Right atrium auricular region (tissue), 2 donors: ENCODE measurements around the gene OAT. TPM values are rescaled to one million over a fixed set of nuclear protein-coding genes. Genes with fewer than 3 reads are reported as not detected.

ENCODE experiments used
- DNase-seq: peaks from one replicate; pipeline ENCODE4 v3.0.0-alpha.2; 2019; ENCODE audit warnings: low spot score
- H3K27ac ChIP-seq, 2 donors: fragments of 200-600 bp; sonication (generic); 1 replicate in 1 of 2; 2 replicates in 1 of 2; pipeline ENCODE4 v1.5.1; 2016 to 2019
- H3K27me3 ChIP-seq, 2 donors: fragments of 200-600 bp; sonication (generic); one replicate each; pipeline versions ENCODE4 v1.5.1 to v1.6.0; 2017 to 2019
- H3K36me3 ChIP-seq: fragments of 200-600 bp; sonication (generic); one replicate; pipeline ENCODE4 v1.5.1; 2016
- H3K4me1 ChIP-seq, 2 donors: fragments of 200-600 bp; sonication (generic); one replicate each; pipeline versions ENCODE4 v1.5.1 to v1.6.0; 2017 to 2019
- H3K4me3 ChIP-seq, 2 donors: fragments of 200-600 bp; sonication (generic); 1 replicate in 1 of 2; 2 replicates in 1 of 2; pipeline ENCODE4 v1.5.1; 2017 to 2019; ENCODE audit warnings: mild to moderate bottlenecking in 1 of 2, moderate library complexity in 1 of 2
- H3K9me3 ChIP-seq, 2 donors: fragments of 200-600 bp; sonication (generic); one replicate each; pipeline ENCODE4 v1.5.1; 2019
- CTCF ChIP-seq, 2 donors: fragments of 200-600 bp; sonication (generic); IDR thresholded peaks; one replicate each; pipeline ENCODE4 v1.5.1; 2019; ENCODE audit warnings: antibody characterized with exemption in 2 of 2
- total RNA-seq, 2 donors: library from RNA; depleted of rRNA; stranded (reverse); fragments of >200 nt; gene quantifications; one replicate each; pipeline ENCODE4 v1.1.0, GENCODE V29; 2016

The OAT gene
- total RNA-seq, 2 donors from 2014 or later, result 42.1 to 49.8 TPM

- H3K27ac ChIP-seq, result no peak overlapping the region
- TF ChIP-seq CTCF (IDR thresholded peaks at IDR 0.05), result no peak
- DNase-seq, result no peak
- peaks cover 0 to 5% of the 10 kb centered on the region in 2 donors for H3K27me3 ChIP-seq
- H3K4me1 ChIP-seq, result no peaks in the 10 kb centered on the region
- H3K36me3 ChIP-seq, result no peaks in the 10 kb centered on the region
- no peaks in the 10 kb centered on the region for H3K9me3 ChIP-seq
- no peak overlapping the region for H3K4me3 ChIP-seq
Observed at GRCh38 chr10:124455441-124455840, 36.7 kb upstream of the OAT start.

- Histone ChIP-seq H3K27me3 (peaks cover 11% of the 10 kb centered on the region in 2 donors), H3K4me1 (peaks cover 0 to 11% of the 10 kb centered on the region in 2 donors), H3K36me3 (no peaks in the 10 kb centered on the region), H3K9me3 (no peaks in the 10 kb centered on the region), H3K27ac (no peak overlapping the region), H3K4me3 (no peak overlapping the region)
- no peak for TF ChIP-seq CTCF (IDR thresholded peaks at IDR 0.05)
- DNase-seq, result no peak
Observed at GRCh38 chr10:124453960-124454610, 35.4 kb upstream of the OAT start.

- Histone ChIP-seq H3K4me3 (no peak overlapping the region), H3K27ac (no peak overlapping the region), H3K27me3 (peaks cover 22 to 27% of the 10 kb centered on the region in 2 donors), H3K9me3 (no peaks in the 10 kb centered on the region), H3K36me3 (no peaks in the 10 kb centered on the region), H3K4me1 (peaks cover 0 to 32% of the 10 kb centered on the region in 2 donors)
- no peak for TF ChIP-seq CTCF (IDR thresholded peaks at IDR 0.05)
- no peak for DNase-seq
Observed at GRCh38 chr10:124451276-124451675, 32.6 kb upstream of the OAT start.

GRCh38 chr10:124450783-124451057, 32.0 kb upstream of the OAT start:
- Histone ChIP-seq H3K27me3 (peaks cover 22 to 27% of the 10 kb centered on the region in 2 donors), H3K36me3 (no peaks in the 10 kb centered on the region), H3K9me3 (no peaks in the 10 kb centered on the region), H3K4me3 (no peak overlapping the region), H3K4me1 (peaks cover 0 to 32% of the 10 kb centered on the region in 2 donors), H3K27ac (no peak overlapping the region)
- TF ChIP-seq CTCF (IDR thresholded peaks at IDR 0.05), result no peak
- no peak for DNase-seq

- H3K4me1 ChIP-seq, result peaks cover 0 to 32% of the 10 kb centered on the region in 2 donors
- no peak for TF ChIP-seq CTCF (IDR thresholded peaks at IDR 0.05)
- no peak within 1 kb of the TSS for H3K27ac ChIP-seq
- peaks cover 22 to 27% of the 10 kb centered on the region in 2 donors for H3K27me3 ChIP-seq
- H3K9me3 ChIP-seq, result no peaks in the 10 kb centered on the region
- peak within 1 kb of the TSS in 1 of 2 donors; percentile 29 for H3K4me3 ChIP-seq
- no peak for DNase-seq
- no peaks in the 10 kb centered on the region for H3K36me3 ChIP-seq
Observed at GRCh38 chr10:124450012-124450782, 31.5 kb upstream of the OAT start, which contains the start of gene NKX1-2. NKX1-2 (minus strand) TSS chr10:124450035; CDS start chr10:124449943, 92 bp downstream.
